Activated CD4-positive, alpha-beta memory T cell treated with anti-CD3 and anti-CD28 coated beads for 36 hours (primary cell): ENCODE results near the gene DDX47. TPM values are rescaled to one million over a fixed set of nuclear protein-coding genes. Genes with fewer than 3 reads are reported as not detected.

Experiments
- CTCF ChIA-PET: fragments of 350-600 bp; sonication (Branson Sonifier 250); formaldehyde crosslinking; loops from one replicate; lab custom pipeline; 2021; ENCODE audit warnings: antibody characterized with exemption, inconsistent platforms; lab: Charles Lee
- POLR2A ChIA-PET: fragments of 350-600 bp; sonication (Branson Sonifier 250); formaldehyde crosslinking; loops from one replicate; lab custom pipeline; 2021; ENCODE audit warnings: antibody characterized with exemption; lab: Charles Lee
- DNase-seq: peaks from one replicate; pipeline ENCODE4 v3.0.0-alpha.2; 2020
- H3K27ac Mint-ChIP-seq: one replicate; pipeline ENCODE4 v1.8.0; 2021; ENCODE audit warnings: mixed read lengths
- H3K27me3 Mint-ChIP-seq: one replicate; pipeline ENCODE4 v1.8.0; 2021; ENCODE audit warnings: mixed read lengths
- H3K36me3 Mint-ChIP-seq: one replicate; pipeline ENCODE4 v1.8.0; 2021; ENCODE audit warnings: mixed read lengths
- H3K4me1 Mint-ChIP-seq: one replicate; pipeline ENCODE4 v1.8.0; 2021; ENCODE audit warnings: low read depth, mixed read lengths
- H3K4me3 Mint-ChIP-seq: one replicate; pipeline ENCODE4 v1.8.0; 2021; ENCODE audit warnings: mild to moderate bottlenecking, mixed read lengths
- H3K9me3 Mint-ChIP-seq: one replicate; pipeline ENCODE4 v1.8.0; 2021; ENCODE audit warnings: mixed read lengths
- intact Hi-C: fragments of 100-400 bp; cut with micrococcal nuclease; formaldehyde crosslinking; loops from one replicate; pipeline ENCODE4 v1.15.1; 2023
- microRNA-seq: library from miRNA; unstranded; fragments of <30 nt; microRNA quantifications from one replicate; pipeline ENCODE4 v1.2.0, GENCODE V29; 2022; ENCODE audit warnings: borderline number of aligned reads, borderline microRNAs expressed, borderline replicate concordance
- total RNA-seq, 2 experiments: library from RNA; stranded (reverse); gene quantifications; one replicate each; pipeline ENCODE4 v1.2.3, GENCODE V29; 2021

The DDX47 gene
- total RNA-seq, 2 experiments from 2014 or later, result 75.2 to 75.3 TPM

GRCh38 chr12:12877153-12877768, 64.1 kb downstream of the DDX47 start:
- intact Hi-C loops, result no loop called here
- H3K27ac Mint-ChIP-seq, result no peak overlapping the region
- peaks cover 12% of the 10 kb centered on the region for H3K4me1 Mint-ChIP-seq
- CTCF ChIA-PET, result interaction anchor here (0.5 kb wide), 1 partner anchor 37 kb away, joined by 5 read pairs; no protein-coding TSS in a partner anchor
- no peak overlapping the region for H3K4me3 Mint-ChIP-seq
- H3K27me3 Mint-ChIP-seq, result no peaks in the 10 kb centered on the region
- POLR2A ChIA-PET, result no interaction called here
- no peaks in the 10 kb centered on the region for H3K9me3 Mint-ChIP-seq
- DNase-seq, result no peak
- H3K36me3 Mint-ChIP-seq, result no peaks in the 10 kb centered on the region

DNA sequence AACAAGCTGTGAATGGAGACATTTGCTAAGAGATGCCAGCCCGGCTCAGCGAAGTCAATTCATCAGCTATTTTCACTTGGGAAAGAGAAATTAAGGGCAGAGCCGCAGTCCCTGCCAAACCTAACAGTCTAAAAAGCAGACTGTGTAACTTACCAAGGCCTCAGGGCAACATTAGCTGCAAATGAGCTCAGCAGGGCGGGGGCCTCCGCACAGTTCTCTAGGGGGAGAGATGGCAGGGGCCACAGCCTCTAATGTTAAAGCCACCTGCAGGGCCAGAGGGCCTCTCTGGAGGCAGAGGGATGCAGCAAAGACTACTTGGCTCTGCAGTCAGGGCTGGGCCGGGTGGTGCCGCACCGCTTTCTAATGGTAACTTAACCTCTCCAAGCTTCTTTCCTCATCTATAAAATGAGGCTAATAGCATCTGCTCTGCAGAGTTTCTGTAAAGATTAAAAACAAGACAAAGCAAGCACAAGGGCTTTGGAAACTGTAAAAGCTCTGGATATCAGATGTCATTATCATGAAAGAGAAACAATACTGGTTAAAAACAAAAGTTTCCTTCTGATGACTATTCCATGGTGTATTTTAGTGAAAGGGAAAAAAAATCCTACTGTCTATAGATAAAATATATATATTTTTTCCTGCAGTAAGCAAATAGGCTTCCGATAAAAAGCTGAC, 64.8 kb downstream of the DDX47 start:
- H3K4me3 Mint-ChIP-seq, result no peak overlapping the region
- ChIA-PET CTCF (interaction anchor here (0.5 kb wide), 1 partner anchor 37 kb away, joined by 5 read pairs; no protein-coding TSS in a partner anchor), POLR2A (interaction anchor here (0.7 kb wide), 1 partner anchor 40 kb away, joined by 3 read pairs; no protein-coding TSS in a partner anchor)
- no peak overlapping the region for H3K27ac Mint-ChIP-seq
- DNase-seq, result no peak
- H3K27me3 Mint-ChIP-seq, result no peaks in the 10 kb centered on the region
- intact Hi-C loops, result no loop called here
- H3K4me1 Mint-ChIP-seq, result peaks cover 12% of the 10 kb centered on the region
- H3K9me3 Mint-ChIP-seq, result no peaks in the 10 kb centered on the region
- H3K36me3 Mint-ChIP-seq, result no peaks in the 10 kb centered on the region

Small RNA genes within 50 kb of the gene (microRNA-seq; reads per million reads assigned to microRNA genes)
- gene MIR613, result not detected

Other genes starting within 250 kb of the DDX47 start
- 10 to 100 TPM; 30.4 to 32.2 TPM for gene CREBL2, start 201.5 kb upstream of the DDX47 start, total RNA-seq
- 10 to 100 TPM; 23.1 to 24.5 TPM for gene GPR19, start 117.2 kb upstream of the DDX47 start, total RNA-seq
- 10 to 100 TPM; 52.4 to 52.8 TPM for gene CDKN1B, start 96.0 kb upstream of the DDX47 start, total RNA-seq
- 1 to 10 TPM; 3.4 to 4.4 TPM for gene APOLD1, start 27.7 kb upstream of the DDX47 start, total RNA-seq
- gene GPRC5A, start 78.2 kb downstream of the DDX47 start, total RNA-seq, result under 1 TPM; 0.07 to 0.10 TPM
- gene GPRC5D, start 138.8 kb downstream of the DDX47 start, total RNA-seq, result under 1 TPM in 1 of 2 experiments, not detected in 1; 0.46 TPM
- 10 to 100 TPM; 20.5 to 22.4 TPM for gene HEBP1, start 186.9 kb downstream of the DDX47 start, total RNA-seq
- 1 to 10 TPM; 6.8 TPM for gene FAM234B, start 231.0 kb downstream of the DDX47 start, total RNA-seq